GM19023 (cell line): ENCODE measurements around the gene RNF151.

Source experiments
- ATAC-seq: cut with Tn5 transposase; IDR thresholded peaks from one replicate; pipeline ENCODE4 v1.9.1; 2021; ENCODE audit warnings: mild to moderate bottlenecking, moderate library complexity; ENCODE audit not compliant: unreplicated experiment

The RNF151 gene

DNA sequence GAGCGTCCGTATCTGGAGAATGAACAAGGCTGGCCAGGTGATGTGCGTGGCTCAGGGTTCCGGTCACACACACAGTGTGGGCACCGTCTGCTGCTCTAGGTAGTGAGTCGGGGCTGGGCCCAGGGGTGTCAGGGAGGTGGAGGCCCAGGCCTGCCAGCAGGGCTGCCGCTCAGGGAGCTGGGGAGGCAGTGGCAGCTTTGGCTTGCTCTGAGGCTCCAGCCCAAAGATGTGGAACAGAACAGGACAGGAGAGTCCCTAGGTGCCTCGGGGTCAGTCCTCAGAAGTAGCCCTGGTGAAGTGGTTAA, 9.5 kb downstream of the RNF151 start:
- no peak for ATAC-seq

DNA sequence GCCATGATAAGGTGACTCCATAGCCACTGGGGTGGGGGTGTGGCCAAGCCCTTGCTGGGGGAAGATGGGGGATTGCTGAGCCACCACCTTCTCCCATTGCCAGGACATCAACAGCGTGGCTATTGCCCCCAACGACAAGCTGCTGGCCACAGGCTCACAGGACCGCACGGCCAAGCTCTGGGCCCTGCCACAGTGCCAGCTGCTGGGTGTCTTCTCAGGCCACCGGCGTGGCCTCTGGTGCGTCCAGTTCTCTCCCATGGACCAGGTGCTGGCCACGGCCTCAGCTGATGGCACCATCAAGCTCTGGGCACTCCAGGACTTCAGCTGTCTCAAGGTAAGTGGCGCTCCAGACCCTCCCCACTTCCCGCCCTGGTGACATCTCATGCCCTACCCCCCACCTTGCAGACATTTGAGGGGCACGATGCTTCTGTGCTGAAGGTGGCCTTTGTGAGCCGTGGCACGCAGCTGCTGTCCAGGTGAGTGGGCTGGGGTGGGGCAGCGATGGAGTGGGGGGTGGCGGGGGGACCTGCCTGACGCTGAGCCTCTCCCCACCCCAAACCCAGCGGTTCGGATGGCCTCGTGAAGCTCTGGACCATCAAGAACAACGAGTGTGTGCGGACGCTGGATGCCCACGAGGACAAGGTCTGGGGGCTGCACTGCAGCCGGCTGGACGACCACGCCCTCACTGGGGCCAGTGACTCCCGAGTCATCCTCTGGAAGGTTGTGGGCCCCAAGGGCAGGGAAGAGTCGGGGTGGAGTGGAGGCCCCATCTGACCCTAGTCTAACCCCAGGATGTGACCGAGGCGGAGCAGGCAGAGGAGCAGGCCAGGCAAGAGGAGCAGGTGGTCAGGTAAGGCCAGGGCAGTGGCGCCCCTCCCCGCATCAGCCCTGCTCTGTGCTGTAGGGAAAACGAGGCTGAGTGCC, 10.6 kb downstream of the RNF151 start:
- no peak for ATAC-seq

- ATAC-seq: no peak
Measured at GRCh38 chr16:1977875-1978268, 11.2 kb downstream of the RNF151 start.

- ATAC-seq: no peak
Measured at GRCh38 chr16:1978476-1979120, 11.9 kb downstream of the RNF151 start.

DNA sequence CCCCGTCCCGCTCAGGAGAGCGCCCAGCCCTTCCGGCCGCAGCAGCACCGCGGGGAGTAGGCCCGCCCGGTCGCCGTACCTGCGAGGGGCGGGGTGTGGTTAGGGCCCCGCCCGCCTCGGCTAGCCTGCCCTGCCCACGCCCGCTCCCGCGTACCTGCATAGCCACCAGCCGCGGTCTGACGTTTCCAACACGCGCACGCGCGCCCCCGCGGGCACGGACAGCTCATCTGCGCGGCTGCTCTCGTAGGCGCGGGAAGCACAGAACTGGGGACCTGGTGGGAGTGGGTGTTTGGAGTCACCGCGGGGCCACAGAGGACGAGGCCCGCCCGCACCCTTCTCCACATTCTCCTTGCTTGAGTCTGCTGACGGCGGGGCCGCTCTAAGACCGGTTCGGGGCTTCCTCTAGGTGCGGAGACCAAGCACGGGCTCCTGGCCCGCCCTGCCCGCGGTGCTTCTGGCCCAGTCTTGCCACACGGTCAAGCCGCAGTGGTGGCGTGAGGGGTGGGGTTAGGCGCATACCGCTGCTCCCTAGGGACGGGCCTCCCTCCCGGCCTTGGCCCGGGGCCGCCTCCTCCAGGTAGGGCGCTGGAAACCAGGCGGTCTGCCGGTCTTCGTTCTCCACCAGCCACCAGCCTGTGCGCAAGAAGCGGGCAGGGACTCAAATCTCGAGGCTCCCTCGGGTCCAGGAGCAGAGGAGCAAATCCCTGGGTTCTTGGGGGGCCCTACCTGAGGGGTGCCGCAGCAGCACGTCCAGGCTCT, 12.8 kb downstream of the RNF151 start:
- ATAC-seq: no peak

- ATAC-seq: no peak
Measured at GRCh38 chr16:1980030-1980769, 13.5 kb downstream of the RNF151 start.

DNA sequence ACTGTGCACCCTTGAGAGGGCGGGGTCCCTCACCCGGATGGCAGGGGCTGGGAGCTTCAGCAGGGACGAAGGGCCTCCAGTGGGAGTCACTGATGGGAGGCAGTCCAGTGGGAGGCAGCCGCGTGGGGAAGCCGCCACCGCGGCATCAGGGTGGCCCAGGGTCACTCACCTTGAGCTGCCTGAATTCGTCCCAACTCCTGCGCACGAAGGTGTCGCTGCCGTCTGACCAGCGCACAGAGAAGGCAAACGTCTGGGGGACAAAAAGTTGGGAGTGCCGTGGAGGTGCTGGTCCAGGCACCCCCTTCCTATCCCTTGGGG, 14.1 kb downstream of the RNF151 start:
- no peak for ATAC-seq

DNA sequence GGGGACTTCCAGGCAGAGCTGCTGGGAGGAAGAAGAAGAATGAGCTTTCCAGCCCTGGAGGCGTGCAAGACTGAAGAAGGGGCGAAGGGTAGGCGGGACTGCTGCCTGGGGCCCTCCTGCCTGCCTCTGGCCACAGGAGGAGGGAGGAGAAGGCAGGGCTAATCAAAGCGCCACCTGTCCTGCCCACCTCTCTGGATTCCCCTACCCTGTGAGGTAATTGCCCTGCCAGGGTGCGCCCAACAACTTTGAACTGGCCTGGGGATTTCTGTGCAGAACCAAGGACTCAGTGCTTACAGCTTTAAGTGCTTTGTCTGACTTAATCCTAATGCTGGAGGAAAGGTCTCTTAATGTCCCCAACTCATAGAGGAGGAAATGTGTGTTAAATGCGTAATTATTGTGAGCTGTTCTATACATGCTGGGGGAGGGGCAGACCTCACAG, 14.8 kb downstream of the RNF151 start, which contains the start of gene NOXO1:
NOXO1 (minus strand) TSS at position 72 of the 439 bp plus-strand sequence. CDS start 290 bp downstream, outside the sequence.
- no peak for ATAC-seq

DNA sequence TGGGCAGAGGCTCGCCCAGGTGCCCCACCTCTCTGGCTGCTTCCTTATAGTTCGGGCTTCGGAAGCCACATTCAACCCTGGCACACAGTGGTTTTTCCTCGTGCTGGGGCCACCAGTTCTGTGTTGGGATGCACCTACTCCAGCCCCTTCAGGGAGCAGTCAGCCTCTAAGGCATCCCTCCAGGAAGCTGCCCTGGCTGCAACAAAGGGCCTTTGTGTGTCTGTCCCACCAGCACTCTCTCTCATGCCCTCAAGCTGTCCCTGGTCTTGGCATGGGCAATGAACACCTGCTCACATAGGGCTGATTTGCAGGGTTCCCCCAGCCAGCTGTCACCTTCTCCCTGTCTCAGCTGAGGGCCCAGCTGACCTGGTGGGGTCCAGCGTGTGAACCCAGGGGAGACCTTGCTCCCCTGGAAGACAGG, 15.4 kb downstream of the RNF151 start:
- ATAC-seq: no peak

- no peak for ATAC-seq
Measured at GRCh38 chr16:1982991-1983543, 16.4 kb downstream of the RNF151 start.

DNA sequence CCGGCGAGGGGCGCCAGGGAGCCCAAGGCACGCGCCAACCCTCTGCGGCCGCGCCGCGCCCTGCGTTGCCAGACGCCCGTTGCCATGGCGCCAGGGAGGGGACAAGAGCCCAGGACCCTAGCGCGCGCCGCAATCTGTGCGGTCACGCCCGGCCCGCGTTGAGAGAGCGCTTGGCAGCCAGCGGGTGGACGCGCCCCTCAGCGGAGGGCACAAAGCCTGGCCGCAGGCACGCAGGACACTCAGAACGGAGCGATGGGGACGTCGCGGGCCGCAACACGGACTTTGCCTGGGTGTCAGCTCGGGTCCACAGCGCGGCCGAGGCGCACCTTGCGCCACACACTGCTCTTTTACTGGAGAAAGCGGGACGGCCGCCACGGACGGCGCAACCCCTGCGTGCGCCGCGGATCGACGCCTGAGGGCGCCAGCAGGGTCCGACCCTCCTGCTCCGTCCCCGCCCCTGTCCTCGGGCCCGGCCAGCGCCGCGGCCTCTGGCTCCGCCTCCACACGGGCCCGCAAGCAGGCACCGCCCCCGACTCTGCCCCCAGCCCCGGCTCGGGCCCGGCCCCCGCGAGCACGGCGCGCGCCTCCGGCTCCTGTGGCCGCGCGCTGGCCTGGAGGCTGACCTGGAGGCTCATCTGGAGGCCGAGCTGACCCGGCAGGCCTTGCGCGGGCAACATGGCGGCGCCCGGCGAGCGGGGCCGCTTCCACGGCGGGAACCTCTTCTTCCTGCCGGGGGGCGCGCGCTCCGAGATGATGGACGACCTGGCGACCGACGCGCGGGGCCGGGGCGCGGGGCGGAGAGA, 17.1 kb downstream of the RNF151 start, which contains the start of gene GFER:
GFER (plus strand) TSS at position 650 of the 803 bp plus-strand sequence; CDS start at position 676, 26 bp downstream.
- peak; percentile 74 for ATAC-seq

DNA sequence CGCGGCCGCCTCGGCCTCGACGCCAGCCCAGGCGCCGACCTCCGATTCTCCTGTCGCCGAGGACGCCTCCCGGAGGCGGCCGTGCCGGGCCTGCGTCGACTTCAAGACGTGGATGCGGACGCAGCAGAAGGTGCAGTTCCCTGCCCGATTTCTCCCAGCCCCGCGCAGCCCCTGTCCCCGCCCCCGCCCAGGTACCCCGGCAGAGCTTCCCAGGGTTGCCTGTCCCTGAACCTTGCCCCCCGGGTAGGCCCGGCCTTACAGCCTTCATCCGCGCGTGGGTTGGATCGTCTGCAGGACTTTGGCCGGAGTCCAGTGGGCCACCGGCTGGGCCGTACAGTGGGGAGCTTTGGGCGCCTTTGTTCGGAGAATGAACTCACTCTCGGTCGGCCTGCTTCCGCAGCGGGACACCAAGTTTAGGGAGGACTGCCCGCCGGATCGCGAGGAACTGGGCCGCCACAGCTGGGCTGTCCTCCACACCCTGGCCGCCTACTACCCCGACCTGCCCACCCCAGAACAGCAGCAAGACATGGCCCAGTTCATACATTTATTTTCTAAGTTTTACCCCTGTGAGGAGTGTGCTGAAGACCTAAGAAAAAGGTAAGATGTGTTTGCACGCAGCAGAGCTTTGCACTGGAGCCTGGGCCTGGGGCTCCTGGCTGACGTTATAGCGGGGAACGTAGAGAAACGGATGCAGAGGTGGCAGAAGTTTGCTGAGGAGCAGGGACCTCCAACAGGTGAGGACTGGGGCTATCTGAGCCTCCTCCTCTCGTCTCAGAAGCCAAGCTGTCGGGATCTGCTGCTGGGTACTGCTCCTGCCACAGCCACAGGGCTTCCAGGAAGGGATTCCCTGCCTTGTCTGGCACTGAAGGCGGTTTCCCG, 17.9 kb downstream of the RNF151 start:
- peak; percentile 5 for ATAC-seq

DNA sequence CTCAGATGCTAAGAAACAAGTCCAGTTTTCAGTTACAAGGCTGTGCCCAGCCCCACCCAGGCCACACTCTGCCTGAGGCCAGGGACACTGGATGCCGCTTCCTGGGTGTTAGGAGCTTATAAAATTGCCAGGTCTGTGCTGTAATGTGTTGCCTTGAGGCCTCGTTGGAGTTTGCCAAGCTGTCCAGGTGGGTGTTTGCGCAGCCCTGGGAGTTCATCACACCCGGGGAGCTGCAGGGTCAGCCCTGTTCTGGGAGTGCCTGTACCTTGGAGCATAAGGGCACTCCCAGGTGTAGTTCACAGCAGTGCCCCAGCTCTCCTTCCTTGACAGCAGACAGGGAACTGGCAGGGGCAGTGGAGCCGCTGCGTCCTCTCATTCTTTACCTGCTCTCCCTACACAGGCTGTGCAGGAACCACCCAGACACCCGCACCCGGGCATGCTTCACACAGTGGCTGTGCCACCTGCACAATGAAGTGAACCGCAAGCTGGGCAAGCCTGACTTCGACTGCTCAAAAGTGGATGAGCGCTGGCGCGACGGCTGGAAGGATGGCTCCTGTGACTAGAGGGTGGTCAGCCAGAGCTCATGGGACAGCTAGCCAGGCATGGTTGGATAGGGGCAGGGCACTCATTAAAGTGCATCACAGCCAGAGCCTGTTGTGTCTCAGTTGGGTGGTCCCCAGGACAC, 19.0 kb downstream of the RNF151 start:
- ATAC-seq: no peak

GRCh38 chr16:1987198-1987597, 20.5 kb downstream of the RNF151 start:
- no peak for ATAC-seq

GRCh38 chr16:1989209-1990100, 22.8 kb downstream of the RNF151 start, which contains the start of gene SYNGR3:
TSS of gene SYNGR3 (plus strand) at chr16:1989970. CDS start at chr16:1990103, 133 bp downstream.
- no peak for ATAC-seq

DNA sequence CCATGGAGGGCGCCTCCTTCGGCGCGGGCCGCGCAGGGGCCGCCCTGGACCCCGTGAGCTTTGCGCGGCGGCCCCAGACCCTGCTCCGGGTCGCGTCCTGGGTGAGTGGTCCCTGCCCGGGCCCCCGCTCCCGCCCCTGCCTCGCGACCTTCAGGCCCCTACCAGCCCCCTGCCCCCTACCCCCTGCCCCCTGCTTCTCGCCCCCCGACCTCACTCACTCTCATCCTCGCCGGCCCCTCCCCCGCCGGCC, 23.4 kb downstream of the RNF151 start:
- ATAC-seq: no peak
